ENCODE data around the gene PDLIM5. TPM values are rescaled to one million over a fixed set of nuclear protein-coding genes. Genes with fewer than 3 reads are reported as not detected.

PDLIM5 gene
- total and polyA plus RNA-seq, 2 of the 8 experiments (the other 6 are each of a cell fraction or from before 2014, with no cell fraction given), result 37.3 to 62.1 TPM

- H3K4me1 ChIP-seq (replicated peaks in 1 of 4; ENCODE audit: control insufficient read depth in 3 of 4, insufficient read depth in 4 of 4, low read length in 3 of 4), result peaks cover 0 to 4% (median 0%) of the 10 kb centered on the region in 4 experiments; a peak in 1 of 7 replicates
Measured at GRCh38 chr4:94516999-94517398, 65.3 kb downstream of the PDLIM5 start.

More at GRCh38 chr4:94516999-94517398, 65.3 kb downstream of the PDLIM5 start:
- Histone ChIP-seq H3K4me2 (ENCODE audit: insufficient read depth in 1 of 2, low read depth in 2 of 2, low read length in 2 of 2) (no peak overlapping the region), H4K20me1 (replicated peaks in 1 of 2; ENCODE audit: control insufficient read depth in 1 of 2, insufficient read depth in 2 of 2, low read length in 2 of 2) (no peaks in the 10 kb centered on the region), H2BK5ac (ENCODE audit: low read depth, low read length) (no peak overlapping the region), H3K27me3 (replicated peaks in 1 of 4; ENCODE audit: control insufficient read depth in 3 of 4, extremely low read depth in 1 of 4, insufficient read depth in 3 of 4, low read length in 3 of 4) (no peaks in the 10 kb centered on the region), H3K4me3 (ENCODE audit: extremely low read depth in 1 of 4, insufficient read depth in 2 of 4, low read depth in 3 of 4, low read length in 4 of 4) (no peak overlapping the region), H2BK120ac (replicated peaks; ENCODE audit: low read depth, low read length) (no peak overlapping the region), H4K5ac (ENCODE audit: insufficient read length, low read depth, low read length) (no peak overlapping the region), H2BK12ac (ENCODE audit: low read depth, low read length) (no peak overlapping the region), H3K36me3 (ENCODE audit: control insufficient read depth in 2 of 4, insufficient read depth in 4 of 4, low read length in 3 of 4) (no peaks in the 10 kb centered on the region), H3K79me2 (ENCODE audit: control insufficient read depth in 1 of 2, insufficient read depth in 2 of 2, low read length in 2 of 2) (peaks cover 0 to 5% of the 10 kb centered on the region in 2 experiments; a peak in 1 of 4 replicates), H2BK15ac (ENCODE audit: low read length) (no peak overlapping the region), H3K56ac (replicated peaks; ENCODE audit: insufficient read length, low read depth, low read length) (no peak overlapping the region), H4K8ac (ENCODE audit: extremely low read depth, insufficient read depth, low read length) (no peak overlapping the region), H4K91ac (replicated peaks; ENCODE audit: insufficient read length, low read length) (no peak overlapping the region), H3K9me3 (ENCODE audit: insufficient read depth in 2 of 2, low read depth in 1 of 2, low read length in 1 of 2) (no peaks in the 10 kb centered on the region), H3K23me2 (ENCODE audit: low read depth, low read length) (no peaks in the 10 kb centered on the region), H3K9ac (replicated peaks in 1 of 4; ENCODE audit: extremely low read depth in 1 of 4, low read depth in 3 of 4, low read length in 3 of 4) (no peak overlapping the region), H2BK20ac (ENCODE audit: low read length) (no peak overlapping the region), H3K79me1 (ENCODE audit: low read depth, low read length) (no peaks in the 10 kb centered on the region), H3K18ac (ENCODE audit: extremely low read depth, low read length) (no peak overlapping the region), H2AK5ac (ENCODE audit: low read depth, low read length) (no peak overlapping the region), H3K23ac (ENCODE audit: insufficient read length) (no peak overlapping the region), H2AFZ (ENCODE audit: low read length) (no peak overlapping the region), H3K27ac (ENCODE audit: low read depth, low read length) (no peak overlapping the region), H3K14ac (ENCODE audit: insufficient read length) (no peak overlapping the region), H3K4ac (replicated peaks; ENCODE audit: insufficient read length, low read depth, low read length) (no peak overlapping the region)
- FAIRE-seq, result no peak
- 88% methylated on average over 5 of the region's 5 CpGs; no CpG with 5 or more reads in 1 of the 2 experiments for WGBS, 2 experiments (ENCODE audit: extremely low coverage in 1 of 2, insufficient coverage in 1 of 2, insufficient read length in 1 of 2, insufficient replicate concordance in 2 of 2, low coverage in 1 of 2, low lambda C conversion rate in 2 of 2, missing lambda C conversion rate in 1 of 2)
- ChIA-PET CTCF (ENCODE audit: partially characterized antibody) (no interaction called here), POLR2A (ENCODE audit: partially characterized antibody) (no interaction called here)
- DNase-seq (ENCODE audit: low read depth in 1 of 2, low spot score in 2 of 2), result no peak
- no peak for TF ChIP-seq BCL11A (IDR thresholded peaks at IDR 0.05; ENCODE audit: low read depth in 2 of 2, low read length in 2 of 2)
- no peak for TF ChIP-seq POU5F1 (IDR thresholded peaks at IDR 0.05; ENCODE audit: low read depth, low read length)
- TF ChIP-seq EZH2 (IDR thresholded peaks at IDR 0.05; ENCODE audit: low read depth, low read length, severe bottlenecking), result no peak

Measured in H1 (cell line).